GM12878 (cell line): Measurements from ENCODE around the gene ACACB. TPM values are rescaled to one million over a fixed set of nuclear protein-coding genes. Genes with fewer than 3 reads are reported as not detected.

Experiments used
- CBX3 ChIP-seq: fragments of 200-600 bp; sonication (generic); IDR thresholded peaks from 2 replicates; pipeline ENCODE4 v1.6.1; 2016; ENCODE audit warnings: low read depth, borderline replicate concordance
- MEF2A ChIP-seq: IDR thresholded peaks from 2 replicates; pipeline ENCODE4 v1.6.1; 2011; ENCODE audit warnings: low read depth, mild to moderate bottlenecking, low read length, moderate library complexity; ENCODE audit not compliant: insufficient read depth
- NBN ChIP-seq: fragments of 450-650 bp; IDR thresholded peaks from 2 replicates; pipeline ENCODE4 v1.6.1; 2016
- NR2F1 ChIP-seq: fragments of 450-650 bp; conservative IDR thresholded peaks from 2 replicates; pipeline ENCODE4 v1.6.1; 2017; ENCODE audit warnings: mild to moderate bottlenecking
- NRF1 ChIP-seq: conservative IDR thresholded peaks from 2 replicates; pipeline ENCODE4 v1.6.1; 2011; ENCODE audit warnings: mild to moderate bottlenecking, low read depth, low read length, improper control_type of control experiment
- SMAD1 ChIP-seq: fragments of 450-650 bp; IDR thresholded peaks from 2 replicates; pipeline ENCODE4 v1.6.1; 2018; ENCODE audit warnings: mild to moderate bottlenecking, low read depth; ENCODE audit not compliant: partially characterized antibody
- SMAD5 ChIP-seq: IDR thresholded peaks from 2 replicates; pipeline ENCODE4 v1.6.1; 2016; ENCODE audit warnings: antibody characterized with exemption, low read depth
- TCF3 ChIP-seq: IDR thresholded peaks from 2 replicates; pipeline ENCODE4 v1.6.1; 2012; ENCODE audit warnings: low read depth, mild to moderate bottlenecking, low read length, borderline replicate concordance; ENCODE audit not compliant: insufficient read depth
- YY1 ChIP-seq: IDR thresholded peaks from 2 replicates; pipeline ENCODE4 v1.6.1; 2011; ENCODE audit warnings: low read depth, mild to moderate bottlenecking, low read length
- ZNF24 ChIP-seq: fragments of 450-650 bp; IDR thresholded peaks from 2 replicates; pipeline ENCODE4 v1.6.1; 2017; ENCODE audit warnings: antibody characterized with exemption, mild to moderate bottlenecking
- polyA plus RNA-seq, 11 experiments: library from polyadenylated mRNA; depleted of rRNA in 4 of 11; unstranded in 6 of 11; stranded (reverse) in 5 of 11; fragments of >200 nt; fragmentation: Nextera tagmentation in 4 of 11; fragmentation: Illumina TruSeq in 1 of 11; extraction: Ambion mirVana in 4 of 11; extraction: Trizol in 1 of 11; gene quantifications; 1 replicate in 1 of 11; 2 replicates in 10 of 11; pipeline versions ENCODE4 v1.2.1 to v1.2.3, GENCODE V29; 2011 to 2016; ENCODE audit warnings: inconsistent platforms in 2 of 11, missing spikeins in 2 of 11, low read depth in 1 of 11
- total RNA-seq, 4 experiments: library from RNA; depleted of rRNA in 3 of 4; stranded (reverse); fragments of >200 nt in 3 of 4; fragmentation: Illumina TruSeq in 1 of 4; extraction: Trizol in 1 of 4; gene quantifications; 2 replicates each; pipeline versions ENCODE4 v1.2.1 to v1.2.3, GENCODE V29; 2013 to 2021
- TF ChIP-seq, protein P1 (sequence below): IDR thresholded peaks from 2 replicates; pipeline ENCODE4 v1.6.1; 2011; ENCODE audit warnings: low read depth, low read length, improper control_type of control experiment, borderline replicate concordance
- TF ChIP-seq, protein P2 (sequence below): IDR thresholded peaks from 2 replicates; pipeline ENCODE4 v1.6.1; 2012; ENCODE audit warnings: low read depth, low read length, improper control_type of control experiment
- TF ChIP-seq, protein P3 (sequence below): fragments of 450-650 bp; IDR thresholded peaks from 2 replicates; pipeline ENCODE4 v1.6.1; 2017; ENCODE audit warnings: mild to moderate bottlenecking, low read depth, inconsistent platforms; ENCODE audit not compliant: poor library complexity, severe bottlenecking
- TF ChIP-seq, protein P4 (sequence below): fragments of 450-650 bp; conservative IDR thresholded peaks from 2 replicates; pipeline ENCODE4 v1.6.1; 2017; ENCODE audit warnings: mild to moderate bottlenecking, moderate library complexity

The ACACB gene
- total and polyA plus RNA-seq, 10 of the 15 experiments (the other 5 are each of a cell fraction or from before 2014, with no cell fraction given) = 0.05 to 1.9 (median 0.38) TPM; not detected in 2

DNA sequence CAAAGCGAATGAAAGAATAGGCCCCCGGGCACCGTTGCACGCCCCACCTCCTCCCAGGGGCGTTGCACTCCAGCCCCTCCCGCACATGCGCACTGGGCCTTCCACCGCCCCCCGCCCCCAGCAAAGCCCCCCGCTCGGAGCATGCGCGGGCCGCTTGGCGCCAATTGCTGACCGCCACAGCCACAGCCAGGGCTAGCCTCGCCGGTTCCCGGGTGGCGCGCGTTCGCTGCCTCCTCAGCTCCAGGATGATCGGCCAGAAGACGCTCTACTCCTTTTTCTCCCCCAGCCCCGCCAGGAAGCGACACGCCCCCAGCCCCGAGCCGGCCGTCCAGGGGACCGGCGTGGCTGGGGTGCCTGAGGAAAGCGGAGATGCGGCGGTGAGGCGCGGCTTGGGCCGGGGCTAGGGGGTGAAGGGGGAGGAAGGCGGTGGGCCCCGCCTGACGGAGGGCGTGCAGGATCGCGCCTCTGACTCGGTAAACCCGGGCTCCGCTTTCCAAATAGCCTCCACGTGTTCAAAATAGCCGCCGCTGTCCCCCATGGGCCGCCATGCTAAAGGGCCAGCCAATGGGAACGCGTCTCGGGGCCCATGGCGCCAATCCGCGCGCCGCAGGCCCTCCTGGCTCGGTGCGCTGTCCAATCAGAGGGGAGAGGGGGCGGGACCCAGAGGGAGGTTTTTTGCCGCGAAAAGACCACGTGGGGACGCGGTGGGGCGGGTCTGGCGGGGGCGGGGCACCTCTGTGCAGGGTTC, 18.8 kb upstream of the ACACB start, which contains the start of gene UNG (continued):
- TF ChIP-seq CBX3 = no peak
- TF ChIP-seq NBN = no peak
- TF ChIP-seq, protein P1, sequence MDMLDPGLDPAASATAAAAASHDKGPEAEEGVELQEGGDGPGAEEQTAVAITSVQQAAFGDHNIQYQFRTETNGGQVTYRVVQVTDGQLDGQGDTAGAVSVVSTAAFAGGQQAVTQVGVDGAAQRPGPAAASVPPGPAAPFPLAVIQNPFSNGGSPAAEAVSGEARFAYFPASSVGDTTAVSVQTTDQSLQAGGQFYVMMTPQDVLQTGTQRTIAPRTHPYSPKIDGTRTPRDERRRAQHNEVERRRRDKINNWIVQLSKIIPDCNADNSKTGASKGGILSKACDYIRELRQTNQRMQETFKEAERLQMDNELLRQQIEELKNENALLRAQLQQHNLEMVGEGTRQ = peak; percentile 33
- TF ChIP-seq YY1 = peak; percentile 85
- no peak for TF ChIP-seq SMAD1
- no peak for TF ChIP-seq ZNF24
- no peak for TF ChIP-seq NR2F1
- TF ChIP-seq, protein P2, sequence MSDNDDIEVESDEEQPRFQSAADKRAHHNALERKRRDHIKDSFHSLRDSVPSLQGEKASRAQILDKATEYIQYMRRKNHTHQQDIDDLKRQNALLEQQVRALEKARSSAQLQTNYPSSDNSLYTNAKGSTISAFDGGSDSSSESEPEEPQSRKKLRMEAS = peak; percentile 89
- no peak for TF ChIP-seq SMAD5
- TF ChIP-seq MEF2A = no peak
- TF ChIP-seq TCF3 = no peak
- TF ChIP-seq, protein P3, sequence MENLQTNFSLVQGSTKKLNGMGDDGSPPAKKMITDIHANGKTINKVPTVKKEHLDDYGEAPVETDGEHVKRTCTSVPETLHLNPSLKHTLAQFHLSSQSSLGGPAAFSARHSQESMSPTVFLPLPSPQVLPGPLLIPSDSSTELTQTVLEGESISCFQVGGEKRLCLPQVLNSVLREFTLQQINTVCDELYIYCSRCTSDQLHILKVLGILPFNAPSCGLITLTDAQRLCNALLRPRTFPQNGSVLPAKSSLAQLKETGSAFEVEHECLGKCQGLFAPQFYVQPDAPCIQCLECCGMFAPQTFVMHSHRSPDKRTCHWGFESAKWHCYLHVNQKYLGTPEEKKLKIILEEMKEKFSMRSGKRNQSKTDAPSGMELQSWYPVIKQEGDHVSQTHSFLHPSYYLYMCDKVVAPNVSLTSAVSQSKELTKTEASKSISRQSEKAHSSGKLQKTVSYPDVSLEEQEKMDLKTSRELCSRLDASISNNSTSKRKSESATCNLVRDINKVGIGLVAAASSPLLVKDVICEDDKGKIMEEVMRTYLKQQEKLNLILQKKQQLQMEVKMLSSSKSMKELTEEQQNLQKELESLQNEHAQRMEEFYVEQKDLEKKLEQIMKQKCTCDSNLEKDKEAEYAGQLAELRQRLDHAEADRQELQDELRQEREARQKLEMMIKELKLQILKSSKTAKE = no peak
- TF ChIP-seq, protein P4, sequence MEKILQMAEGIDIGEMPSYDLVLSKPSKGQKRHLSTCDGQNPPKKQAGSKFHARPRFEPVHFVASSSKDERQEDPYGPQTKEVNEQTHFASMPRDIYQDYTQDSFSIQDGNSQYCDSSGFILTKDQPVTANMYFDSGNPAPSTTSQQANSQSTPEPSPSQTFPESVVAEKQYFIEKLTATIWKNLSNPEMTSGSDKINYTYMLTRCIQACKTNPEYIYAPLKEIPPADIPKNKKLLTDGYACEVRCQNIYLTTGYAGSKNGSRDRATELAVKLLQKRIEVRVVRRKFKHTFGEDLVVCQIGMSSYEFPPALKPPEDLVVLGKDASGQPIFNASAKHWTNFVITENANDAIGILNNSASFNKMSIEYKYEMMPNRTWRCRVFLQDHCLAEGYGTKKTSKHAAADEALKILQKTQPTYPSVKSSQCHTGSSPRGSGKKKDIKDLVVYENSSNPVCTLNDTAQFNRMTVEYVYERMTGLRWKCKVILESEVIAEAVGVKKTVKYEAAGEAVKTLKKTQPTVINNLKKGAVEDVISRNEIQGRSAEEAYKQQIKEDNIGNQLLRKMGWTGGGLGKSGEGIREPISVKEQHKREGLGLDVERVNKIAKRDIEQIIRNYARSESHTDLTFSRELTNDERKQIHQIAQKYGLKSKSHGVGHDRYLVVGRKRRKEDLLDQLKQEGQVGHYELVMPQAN = peak; percentile 100
- peak; percentile 47 for TF ChIP-seq NRF1
